ENCODE results near the gene POLR3K.
A peak's percentile ranks its signal among the peaks of the same experiment; 100 is the strongest.
"Not testable (repeated sequence)": the region's sequence is repeated elsewhere in the genome, so short reads cannot be mapped to it uniquely, and the experiment has no call there.

POLR3K gene

DNA sequence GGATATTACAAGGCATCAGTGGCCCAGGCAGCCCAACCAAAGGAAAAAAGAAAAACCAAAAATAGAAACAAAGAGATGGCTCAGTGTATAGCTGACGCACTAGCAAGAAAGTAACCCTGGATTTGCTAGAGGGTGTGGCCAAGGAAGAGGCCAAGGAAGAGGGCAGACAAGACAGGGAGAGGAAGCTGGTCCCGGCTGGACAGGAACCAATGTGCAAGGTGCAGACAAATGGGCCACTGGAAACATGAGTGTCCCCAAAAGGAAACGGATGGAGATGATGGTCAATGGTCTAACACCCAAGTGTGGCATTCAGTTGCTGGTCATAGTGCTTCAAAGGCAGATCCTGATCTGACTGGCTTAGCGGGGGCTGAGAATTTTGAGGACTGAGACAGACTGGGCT, 10.7 kb downstream of the POLR3K start:
- TF ChIP-seq, protein P1, sequence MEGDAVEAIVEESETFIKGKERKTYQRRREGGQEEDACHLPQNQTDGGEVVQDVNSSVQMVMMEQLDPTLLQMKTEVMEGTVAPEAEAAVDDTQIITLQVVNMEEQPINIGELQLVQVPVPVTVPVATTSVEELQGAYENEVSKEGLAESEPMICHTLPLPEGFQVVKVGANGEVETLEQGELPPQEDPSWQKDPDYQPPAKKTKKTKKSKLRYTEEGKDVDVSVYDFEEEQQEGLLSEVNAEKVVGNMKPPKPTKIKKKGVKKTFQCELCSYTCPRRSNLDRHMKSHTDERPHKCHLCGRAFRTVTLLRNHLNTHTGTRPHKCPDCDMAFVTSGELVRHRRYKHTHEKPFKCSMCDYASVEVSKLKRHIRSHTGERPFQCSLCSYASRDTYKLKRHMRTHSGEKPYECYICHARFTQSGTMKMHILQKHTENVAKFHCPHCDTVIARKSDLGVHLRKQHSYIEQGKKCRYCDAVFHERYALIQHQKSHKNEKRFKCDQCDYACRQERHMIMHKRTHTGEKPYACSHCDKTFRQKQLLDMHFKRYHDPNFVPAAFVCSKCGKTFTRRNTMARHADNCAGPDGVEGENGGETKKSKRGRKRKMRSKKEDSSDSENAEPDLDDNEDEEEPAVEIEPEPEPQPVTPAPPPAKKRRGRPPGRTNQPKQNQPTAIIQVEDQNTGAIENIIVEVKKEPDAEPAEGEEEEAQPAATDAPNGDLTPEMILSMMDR (IDR thresholded peaks at IDR 0.05; ENCODE audit: extremely low read depth, insufficient read depth, missing control alignments): no peak
- in situ Hi-C loops (cut with MboI; ENCODE audit: low pct_unique_long_range_greater_than_20kb, low sequenced_read_pairs, unreplicated experiment): no loop called here
- no peak for DNase-seq (ENCODE audit: low spot score)

DNA sequence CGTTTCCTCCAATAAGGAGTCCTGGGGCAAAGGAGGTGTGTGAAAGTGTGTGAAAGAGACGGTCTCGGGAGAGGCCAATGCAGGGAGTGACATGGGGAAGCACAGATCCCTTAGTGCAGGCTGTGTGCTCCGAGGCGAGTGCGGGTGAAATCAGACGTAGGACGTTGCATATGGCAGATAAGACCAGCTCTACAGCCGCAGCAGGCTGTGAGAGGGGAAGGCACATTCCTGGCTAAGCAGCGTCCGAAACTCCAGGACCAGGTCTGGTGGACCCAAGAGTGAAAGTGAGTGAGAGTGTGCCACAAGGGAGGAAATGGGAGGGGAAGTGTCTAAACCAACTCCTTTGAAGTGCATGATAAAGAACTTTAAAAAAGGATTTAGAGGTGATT, 11.3 kb downstream of the POLR3K start:
- no peak for DNase-seq (ENCODE audit: low spot score)
- TF ChIP-seq, protein P1 (IDR thresholded peaks at IDR 0.05; ENCODE audit: extremely low read depth, insufficient read depth, missing control alignments): no peak
- in situ Hi-C loops (cut with MboI; ENCODE audit: low pct_unique_long_range_greater_than_20kb, low sequenced_read_pairs, unreplicated experiment): no loop called here

DNA sequence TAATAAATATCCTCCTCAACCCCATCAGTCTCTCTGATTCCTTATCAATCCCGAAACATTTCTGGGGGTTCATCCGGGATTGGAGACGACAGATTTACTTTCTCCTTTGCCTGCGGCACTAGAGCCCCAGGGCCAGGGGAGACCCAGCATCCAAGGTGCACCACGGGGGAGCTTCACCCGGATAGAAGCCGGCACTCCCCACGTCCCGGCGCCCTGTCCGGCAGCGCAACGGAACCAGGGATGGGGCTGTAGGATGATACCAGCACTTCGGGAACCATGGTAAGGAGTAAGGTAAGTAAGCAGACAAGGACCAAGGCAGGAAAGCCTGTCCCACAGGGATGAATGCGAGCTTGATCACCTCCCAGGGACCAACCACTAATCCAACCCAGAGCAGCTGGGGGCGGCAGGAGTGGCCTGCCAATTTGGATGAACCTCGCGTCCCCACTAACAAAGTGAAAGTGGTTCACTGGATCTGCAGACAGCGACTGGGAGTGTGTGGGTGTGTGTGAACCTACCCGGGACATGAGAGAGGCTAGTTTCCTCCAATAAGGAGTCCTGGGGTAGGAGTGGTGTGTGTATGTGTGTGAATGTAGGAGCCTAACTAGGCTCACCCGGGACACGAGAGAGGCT, 11.9 kb downstream of the POLR3K start:
- TF ChIP-seq, protein P1 (IDR thresholded peaks at IDR 0.05; ENCODE audit: extremely low read depth, insufficient read depth, missing control alignments): no peak
- in situ Hi-C loops (cut with MboI; ENCODE audit: low pct_unique_long_range_greater_than_20kb, low sequenced_read_pairs, unreplicated experiment): no loop called here
- no peak for DNase-seq (ENCODE audit: low spot score)

DNA sequence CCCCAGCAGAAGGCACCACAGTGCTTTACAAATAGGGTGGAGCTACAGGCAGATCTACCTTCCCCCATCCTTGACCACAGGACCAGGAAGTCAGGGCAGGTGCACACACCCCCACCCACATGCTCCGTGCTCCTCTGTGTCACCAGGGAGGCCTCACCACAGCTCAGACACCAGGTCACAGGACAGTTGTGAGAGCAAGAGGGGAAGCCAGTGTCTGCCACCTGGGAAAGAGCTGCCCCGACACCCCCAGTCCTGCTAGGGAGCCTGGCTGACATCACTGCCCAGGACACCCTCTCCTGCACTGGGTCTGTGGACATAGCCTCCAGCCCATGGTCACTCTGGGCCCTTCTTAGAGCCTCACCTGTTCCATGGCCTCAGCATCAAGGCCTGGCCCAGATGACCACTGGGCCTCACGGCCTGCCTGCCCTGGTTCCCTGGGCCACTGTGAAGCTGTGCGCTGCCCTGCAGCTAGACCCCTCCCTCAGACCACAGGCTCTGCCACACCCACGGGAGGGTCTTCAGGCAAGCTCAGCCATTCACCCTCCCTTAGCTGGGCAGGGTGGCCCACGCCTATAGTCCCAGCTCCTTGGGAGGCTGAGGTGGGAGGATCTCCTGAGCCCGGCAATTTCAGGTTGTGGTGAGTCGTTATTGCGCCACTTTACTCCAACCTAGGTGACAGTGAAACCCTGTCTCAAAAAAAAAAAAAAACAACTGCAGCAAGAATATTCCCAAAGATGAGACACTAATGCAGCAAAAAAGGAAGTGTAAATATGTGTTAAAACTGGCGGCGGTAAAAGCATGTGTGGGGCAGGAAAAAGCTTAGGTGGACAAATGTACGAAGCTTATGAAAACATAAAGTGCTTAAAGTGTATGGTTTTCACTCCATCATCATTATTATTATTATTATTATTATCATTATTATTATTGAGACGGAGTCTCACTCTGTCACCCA, 14.2 kb downstream of the POLR3K start:
- TF ChIP-seq, protein P1 (IDR thresholded peaks at IDR 0.05; ENCODE audit: extremely low read depth, insufficient read depth, missing control alignments): no peak
- DNase-seq (ENCODE audit: low spot score): peak; percentile 86

DNA sequence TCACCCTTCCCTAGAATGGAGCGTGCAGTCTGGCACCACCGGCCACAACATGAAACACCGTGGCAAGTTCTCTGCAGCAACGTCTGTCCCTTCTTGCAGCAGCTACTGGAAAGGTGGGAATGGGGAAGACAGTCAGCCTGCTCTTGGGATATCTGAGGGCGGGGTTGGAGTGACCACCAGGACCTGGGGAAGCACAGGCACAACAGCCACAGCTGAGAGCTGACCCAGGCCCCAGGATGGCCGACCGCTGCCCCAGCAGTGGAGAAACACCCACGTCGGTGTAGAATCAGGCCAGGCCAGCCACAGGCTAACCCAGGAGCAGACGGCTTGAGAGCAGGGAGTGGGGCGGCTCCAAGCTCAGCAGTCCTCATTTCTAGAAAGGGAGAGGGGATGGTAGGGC, 15.2 kb downstream of the POLR3K start:
- DNase-seq (ENCODE audit: low spot score); in situ Hi-C loops (cut with MboI; ENCODE audit: low pct_unique_long_range_greater_than_20kb, low sequenced_read_pairs, unreplicated experiment): not testable (repeated sequence)

More for the DNA sequence above, 14.2 kb downstream of the POLR3K start:
- in situ Hi-C loops (cut with MboI; ENCODE audit: low pct_unique_long_range_greater_than_20kb, low sequenced_read_pairs, unreplicated experiment): no loop called here

DNA sequence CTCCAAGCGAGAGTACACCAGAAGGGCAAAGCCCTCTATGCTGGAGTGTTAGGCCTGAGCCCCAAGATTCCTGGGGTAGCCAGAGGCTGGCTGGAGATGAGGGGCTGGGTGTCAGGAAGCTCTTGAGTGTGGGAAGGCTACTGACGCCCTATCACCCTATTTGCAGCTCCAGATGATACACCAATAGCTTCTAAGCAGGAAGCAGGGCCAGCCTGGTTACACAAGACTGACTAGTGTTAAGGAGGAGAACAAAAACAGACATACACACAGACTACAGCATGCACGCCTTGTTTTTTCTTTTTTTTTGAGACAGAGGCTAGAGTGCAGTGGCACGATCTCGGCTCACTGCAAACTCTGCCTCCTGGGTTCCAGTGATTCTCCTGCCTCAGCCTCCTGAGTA, 15.9 kb downstream of the POLR3K start:
- in situ Hi-C loops (cut with MboI; ENCODE audit: low pct_unique_long_range_greater_than_20kb, low sequenced_read_pairs, unreplicated experiment): no loop called here
- no peak for DNase-seq (ENCODE audit: low spot score)
- TF ChIP-seq, protein P1 (IDR thresholded peaks at IDR 0.05; ENCODE audit: extremely low read depth, insufficient read depth, missing control alignments): no peak

Measured in GM13977 (cell line).